Activated B cell treated with CpG ODN at 0.5 μM for 24 hours (primary cell): ENCODE measurements around the gene MYO10. TPM values are rescaled to one million over a fixed set of nuclear protein-coding genes. Genes with fewer than 3 reads are reported as not detected.

ENCODE experiments used
- ATAC-seq: fragments of 200-7000 bp; cut with Tn5 transposase; one replicate; pipeline ENCODE4 v1.10.0; 2021; ENCODE audit warnings: low read depth, mild to moderate bottlenecking, moderate library complexity
- CTCF ChIA-PET: fragments of 350-600 bp; sonication (Branson Sonifier 250); formaldehyde crosslinking; loops from one replicate; lab custom pipeline; 2021; ENCODE audit warnings: antibody characterized with exemption; lab: Charles Lee
- POLR2A ChIA-PET: fragments of 350-600 bp; sonication (Branson Sonifier 250); formaldehyde crosslinking; loops from one replicate; lab custom pipeline; 2021; ENCODE audit warnings: antibody characterized with exemption; lab: Charles Lee
- DNase-seq: peaks from one replicate; pipeline ENCODE4 v3.0.0; 2022
- H3K27ac Mint-ChIP-seq: one replicate; pipeline ENCODE4 v1.8.0; 2020; ENCODE audit warnings: mixed read lengths
- H3K27me3 Mint-ChIP-seq: one replicate; pipeline ENCODE4 v1.8.0; 2021; ENCODE audit warnings: mixed read lengths
- H3K36me3 Mint-ChIP-seq: one replicate; pipeline ENCODE4 v1.8.0; 2021; ENCODE audit warnings: low read depth, mixed read lengths
- H3K4me1 Mint-ChIP-seq: one replicate; pipeline ENCODE4 v1.8.0; 2021; ENCODE audit warnings: mixed read lengths
- H3K4me3 Mint-ChIP-seq: one replicate; pipeline ENCODE4 v1.8.0; 2020; ENCODE audit warnings: mild to moderate bottlenecking, mixed read lengths
- H3K9me3 Mint-ChIP-seq: one replicate; pipeline ENCODE4 v1.8.0; 2020; ENCODE audit warnings: mixed read lengths
- CTCF ChIP-seq: fragments of 200-600 bp; IDR thresholded peaks from one replicate; pipeline ENCODE4 v1.8.0; 2022; ENCODE audit warnings: antibody characterized with exemption, mild to moderate bottlenecking
- intact Hi-C: fragments of 100-400 bp; cut with micrococcal nuclease; formaldehyde crosslinking; loops from one replicate; pipeline ENCODE4 v1.15.1; 2024
- total RNA-seq: library from RNA; stranded (reverse); gene quantifications from 2 replicates; pipeline ENCODE4 v1.2.3, GENCODE V29; 2022

The MYO10 gene
- total RNA-seq, 1 donor from 2014 or later: 0.13 TPM

GRCh38 chr5:16737620-16738364 is 198.3 kb downstream of the MYO10 start:
- Mint-ChIP-seq H3K27me3 (peaks cover 16% of the 10 kb centered on the region), H3K4me1 (no peaks in the 10 kb centered on the region), H3K36me3 (no peaks in the 10 kb centered on the region), H3K27ac (no peak overlapping the region), H3K4me3 (no peak overlapping the region), H3K9me3 (no peaks in the 10 kb centered on the region)
- ATAC-seq (no peak), DNase-seq (no peak)
- POLR2A ChIA-PET: no interaction called here
- intact Hi-C loops: no loop called here
- TF ChIP-seq CTCF: no peak
- CTCF ChIA-PET: no interaction called here

GRCh38 chr5:16737209-16737608 is 198.9 kb downstream of the MYO10 start:
- intact Hi-C loops: no loop called here
- no peak overlapping the region for H3K4me3 Mint-ChIP-seq
- ChIA-PET CTCF (no interaction called here), POLR2A (no interaction called here)
- ATAC-seq (no peak), DNase-seq (no peak)
- no peaks in the 10 kb centered on the region for H3K4me1 Mint-ChIP-seq
- H3K27me3 Mint-ChIP-seq: peaks cover 16% of the 10 kb centered on the region
- TF ChIP-seq CTCF: no peak
- H3K9me3 Mint-ChIP-seq: no peaks in the 10 kb centered on the region
- H3K27ac Mint-ChIP-seq: no peak overlapping the region
- H3K36me3 Mint-ChIP-seq: no peaks in the 10 kb centered on the region

- ChIA-PET POLR2A (no interaction called here), CTCF (no interaction called here)
- intact Hi-C loops: no loop called here
- TF ChIP-seq CTCF: no peak
- ATAC-seq: no peak
- DNase-seq: no peak
- Mint-ChIP-seq H3K27ac (no peak overlapping the region), H3K9me3 (no peaks in the 10 kb centered on the region), H3K36me3 (no peaks in the 10 kb centered on the region), H3K27me3 (peaks cover 16% of the 10 kb centered on the region), H3K4me3 (no peak overlapping the region), H3K4me1 (no peaks in the 10 kb centered on the region)
Measured at GRCh38 chr5:16736158-16736995, 199.7 kb downstream of the MYO10 start.

GRCh38 chr5:16735101-16736060 is 200.7 kb downstream of the MYO10 start:
- no peak for TF ChIP-seq CTCF
- no peaks in the 10 kb centered on the region for H3K9me3 Mint-ChIP-seq
- H3K4me1 Mint-ChIP-seq: no peaks in the 10 kb centered on the region
- no peak overlapping the region for H3K27ac Mint-ChIP-seq
- peaks cover 16% of the 10 kb centered on the region for H3K27me3 Mint-ChIP-seq
- intact Hi-C loops: no loop called here
- ATAC-seq (no peak), DNase-seq (no peak)
- ChIA-PET CTCF (no interaction called here), POLR2A (no interaction called here)
- no peaks in the 10 kb centered on the region for H3K36me3 Mint-ChIP-seq
- no peak overlapping the region for H3K4me3 Mint-ChIP-seq
